ENCODE data around the gene FBXO38. TPM values are rescaled to one million over a fixed set of nuclear protein-coding genes. Genes with fewer than 3 reads are reported as not detected.

Gene FBXO38
- total and polyA plus RNA-seq, 2 of the 13 experiments (the other 11 are each of a cell fraction or from before 2014, with no cell fraction given) = 24.8 to 35.9 TPM

GRCh38 chr5:148387325-148387724 is 3.6 kb downstream of the FBXO38 start:
- Histone ChIP-seq H3K79me2 (ENCODE audit: insufficient read depth, low read length) (peaks cover 61% of the 10 kb centered on the region), H4K20me1 (ENCODE audit: insufficient read depth, low read length) (no peaks in the 10 kb centered on the region), H3K4me3 (replicated peaks in 1 of 3; ENCODE audit: insufficient read depth in 1 of 3, low read depth in 2 of 3, low read length in 3 of 3) (no peak overlapping the region), H2AFZ (ENCODE audit: low read length) (no peak overlapping the region), H3K9me3 (ENCODE audit: low read length) (no peaks in the 10 kb centered on the region), H3K4me1 (ENCODE audit: insufficient read depth, low read length) (peaks cover 40% of the 10 kb centered on the region), H3K27ac (ENCODE audit: extremely low read length, insufficient read depth, low read length) (no peak overlapping the region), H3K27me3 (ENCODE audit: control insufficient read depth in 1 of 2, insufficient read depth in 2 of 2, low read length in 2 of 2) (no peaks in the 10 kb centered on the region), H3K9ac (ENCODE audit: insufficient read depth, low read depth, low read length) (no peak overlapping the region), H3K36me3 (replicated peaks in 1 of 2; ENCODE audit: control insufficient read depth in 1 of 2, insufficient read depth in 2 of 2, low read length in 2 of 2) (no peaks in the 10 kb centered on the region; a peak in 1 of 5 replicates), H3K4me2 (ENCODE audit: low read depth, low read length) (no peak overlapping the region)
- DNase-seq (ENCODE audit: low spot score) (no peak), FAIRE-seq (no peak), ATAC-seq (no peak)
- intact Hi-C loops (cut with micrococcal nuclease; ENCODE audit: unreplicated experiment) (loop anchor here (10.0 kb wide), 1 partner anchor 243 kb away; no protein-coding TSS in a partner anchor), in situ Hi-C loops (cut with HindIII; ENCODE audit: extremely low pct_ligation_motif_present, low pct_unique_long_range_greater_than_20kb) (no loop called here)
- 96% methylated on average over 3 of the region's 3 CpGs for whole genome bisulfite sequencing (ENCODE audit: low lambda C conversion rate)
- CTCF ChIA-PET (ENCODE audit: low intra/inter-chr PET ratio, low total read pairs) = no interaction called here
- BruUV-seq (replicated peaks) = no TSS peak
- POLR2A ChIA-PET = no interaction called here
- TF ChIP-seq ZMYM4 (CRISPR knock-in tag; IDR thresholded peaks at IDR 0.05) = no peak
- no peak for TF ChIP-seq ZBTB49 (CRISPR knock-in tag; IDR thresholded peaks at IDR 0.05; ENCODE audit: borderline replicate concordance)
- TF ChIP-seq ZNF710 (CRISPR knock-in tag; IDR thresholded peaks at IDR 0.05; ENCODE audit: borderline replicate concordance) = no peak
- TF ChIP-seq MXD3 (CRISPR knock-in tag; IDR thresholded peaks at IDR 0.05) = no peak
- no peak for TF ChIP-seq ZNF251 (CRISPR knock-in tag; IDR thresholded peaks at IDR 0.05)
- no peak for TF ChIP-seq ZNF570 (CRISPR knock-in tag; IDR thresholded peaks at IDR 0.05; ENCODE audit: borderline replicate concordance)
- no peak for TF ChIP-seq XBP1 (CRISPR knock-in tag; IDR thresholded peaks at IDR 0.05)
- no peak for TF ChIP-seq ZNF205 (CRISPR knock-in tag; IDR thresholded peaks at IDR 0.05)
- no peak for TF ChIP-seq TBX3 (IDR thresholded peaks at IDR 0.05; ENCODE audit: borderline replicate concordance)
- TF ChIP-seq KDM2A (CRISPR knock-in tag; IDR thresholded peaks at IDR 0.05; ENCODE audit: borderline replicate concordance, low read depth) = no peak
- TF ChIP-seq ZFP90 (CRISPR knock-in tag; IDR thresholded peaks at IDR 0.05; ENCODE audit: borderline replicate concordance) = no peak
- no peak for TF ChIP-seq TAF15 (IDR thresholded peaks at IDR 0.05; ENCODE audit: low read depth, low read length, poor library complexity, severe bottlenecking)

Measured in HepG2 (cell line).